Measurements from ENCODE around the gene TMBIM4.
A peak's percentile ranks its signal among the peaks of the same experiment; 100 is the strongest.

The TMBIM4 gene

GRCh38 chr12:66140731-66141130, 29.1 kb downstream of the TMBIM4 start:
- no peak for DNase-seq (ENCODE audit: low read depth)

- DNase-seq (ENCODE audit: low read depth): no peak
Observed at GRCh38 chr12:66139328-66139727, 30.5 kb downstream of the TMBIM4 start.

DNA sequence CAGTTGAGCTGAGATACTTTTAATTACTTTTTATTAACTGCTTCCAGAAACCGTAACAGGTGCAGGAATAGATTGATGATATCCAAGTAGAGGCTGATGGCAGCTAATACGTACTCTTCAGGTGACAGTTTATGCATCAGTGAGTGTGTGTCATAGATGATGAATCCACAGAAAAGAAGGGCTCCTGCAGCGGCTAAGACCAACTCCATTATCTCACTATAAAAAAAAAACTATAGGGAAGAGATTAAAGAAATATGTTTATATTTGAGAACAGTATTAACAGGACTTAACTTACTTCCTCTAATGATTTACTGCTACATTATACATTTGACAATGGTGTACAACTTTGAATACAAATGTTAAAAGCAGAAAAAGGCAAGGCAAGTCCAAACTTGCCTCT, 31.9 kb downstream of the TMBIM4 start:
- DNase-seq (ENCODE audit: low read depth): no peak

GRCh38 chr12:66132408-66132807, 37.4 kb downstream of the TMBIM4 start:
- no peak for DNase-seq (ENCODE audit: low read depth)

GRCh38 chr12:66131067-66131688, 38.6 kb downstream of the TMBIM4 start:
- DNase-seq (ENCODE audit: low read depth): no peak

DNA sequence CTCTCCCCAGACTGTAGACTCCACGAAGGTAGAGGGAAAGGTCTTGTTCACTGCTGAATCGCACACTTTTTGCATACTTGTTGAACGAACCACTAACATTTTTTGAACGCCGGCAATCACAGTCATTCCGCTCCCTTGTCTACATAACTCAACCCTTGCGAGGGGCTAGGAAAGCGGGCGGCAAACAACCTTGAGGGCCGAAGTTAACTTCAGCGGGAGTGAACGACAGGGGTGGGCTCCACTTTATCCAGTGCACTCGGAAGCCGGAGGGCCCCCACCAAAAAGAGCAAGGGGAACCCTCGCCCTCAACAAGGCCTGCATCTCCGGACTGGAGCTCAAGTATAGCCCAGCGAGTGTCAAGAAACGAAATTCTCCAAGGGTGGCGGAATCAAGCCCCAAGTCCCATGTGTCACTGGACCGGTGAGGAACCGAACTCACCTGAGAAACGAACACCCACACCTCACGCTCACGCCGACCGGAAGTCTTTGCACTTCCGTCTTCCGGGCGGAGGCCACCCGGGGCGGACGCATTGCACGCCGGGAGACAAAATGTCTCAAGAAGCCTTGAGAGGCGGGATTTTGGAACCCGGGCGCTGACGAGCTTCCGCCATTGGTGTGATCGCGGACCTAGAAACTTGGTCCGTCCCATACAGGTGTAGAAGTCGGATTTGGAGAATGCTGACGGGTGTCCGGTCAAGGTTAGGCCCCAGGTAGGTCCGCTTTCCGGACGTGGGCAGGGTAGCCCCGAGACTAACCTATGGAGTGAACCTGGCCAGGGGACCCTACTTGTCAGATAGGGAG, 39.3 kb downstream of the TMBIM4 start, which contains the start of gene LLPH:
TSS of gene LLPH (minus strand) at position 484 of the 800 bp plus-strand sequence. CDS start 1,644 bp downstream, outside the sequence.
- DNase-seq (ENCODE audit: low read depth): peak; percentile 84

- no peak for DNase-seq (ENCODE audit: low read depth)
Observed at GRCh38 chr12:66129934-66130266, 39.9 kb downstream of the TMBIM4 start.

GRCh38 chr12:66127650-66128049, 42.1 kb downstream of the TMBIM4 start:
- no peak for DNase-seq (ENCODE audit: low read depth)

DNA sequence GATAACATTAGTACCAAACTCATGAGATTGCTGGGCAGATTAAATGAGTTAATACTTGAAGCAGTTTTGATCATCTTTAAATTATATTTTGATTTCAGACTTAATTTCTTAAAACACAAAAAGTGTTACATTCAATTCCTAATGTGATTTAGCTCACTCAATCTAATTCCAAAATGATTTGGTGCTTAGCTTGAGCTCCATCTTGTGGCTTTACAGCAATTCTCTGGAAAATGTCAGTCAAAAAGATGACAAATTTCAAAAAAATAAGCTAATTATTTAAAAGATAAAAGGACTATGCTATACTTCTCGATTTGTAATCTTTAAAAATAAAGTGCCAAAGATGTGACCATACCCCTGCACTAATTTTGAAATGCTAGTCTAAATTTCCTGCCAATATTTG, 49.3 kb downstream of the TMBIM4 start:
- DNase-seq (ENCODE audit: low read depth): no peak

DNA sequence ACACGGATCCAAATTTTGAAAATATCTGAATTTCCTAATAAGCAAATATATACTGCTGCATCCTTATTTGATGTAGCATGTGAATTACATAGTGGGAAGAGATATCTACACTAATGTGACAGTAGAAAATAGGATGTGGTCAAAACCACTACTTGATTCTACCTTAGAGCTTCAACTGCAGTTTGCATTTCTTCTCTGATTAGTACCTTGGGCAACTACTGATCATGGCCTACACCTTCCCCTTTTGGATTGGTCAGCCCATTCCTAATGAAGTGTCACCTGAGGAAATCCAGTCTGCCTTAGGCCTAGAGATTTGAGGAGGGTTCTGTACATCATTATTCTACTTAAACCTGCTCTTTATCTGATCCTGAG, 49.9 kb downstream of the TMBIM4 start:
- no peak for DNase-seq (ENCODE audit: low read depth)

DNA sequence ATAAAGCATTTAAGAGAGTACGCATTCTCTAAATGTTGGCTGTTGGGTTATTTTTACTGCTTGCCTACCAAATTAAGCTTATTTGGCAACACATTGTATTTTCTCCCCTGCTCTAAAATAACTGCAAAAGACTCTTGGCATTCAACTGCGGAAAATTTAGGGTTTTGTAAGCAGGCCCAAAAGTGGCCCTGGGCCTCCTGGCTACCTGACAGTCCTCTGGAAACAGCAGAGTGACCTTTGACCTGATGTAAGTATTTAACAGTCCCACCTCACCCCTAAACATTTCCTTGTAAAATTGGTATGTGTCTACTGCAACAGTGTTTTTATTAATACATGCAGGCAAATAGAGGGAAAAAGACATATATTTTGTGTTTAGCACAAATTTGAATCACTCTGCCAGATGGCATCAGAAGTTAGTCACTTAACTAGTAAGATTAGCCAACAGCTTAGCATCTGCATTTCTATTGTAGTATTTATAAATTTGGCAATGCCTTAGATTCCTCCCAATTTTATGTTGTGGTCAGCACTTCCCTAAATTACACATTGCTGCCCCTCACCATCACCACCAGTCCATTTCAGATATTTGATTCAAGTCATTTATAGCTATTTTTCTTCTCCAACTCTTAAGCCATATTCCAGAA, 50.4 kb downstream of the TMBIM4 start:
- no peak for DNase-seq (ENCODE audit: low read depth)

- no peak for DNase-seq (ENCODE audit: low read depth)
Observed at GRCh38 chr12:66118240-66118891, 51.4 kb downstream of the TMBIM4 start.

GRCh38 chr12:66117242-66117641, 52.6 kb downstream of the TMBIM4 start:
- no peak for DNase-seq (ENCODE audit: low read depth)

- no peak for DNase-seq (ENCODE audit: low read depth)
Observed at GRCh38 chr12:66115071-66115600, 54.7 kb downstream of the TMBIM4 start.

- DNase-seq (ENCODE audit: low read depth): no peak
Observed at GRCh38 chr12:66113471-66113870, 56.3 kb downstream of the TMBIM4 start.

- no peak for DNase-seq (ENCODE audit: low read depth)
Observed at GRCh38 chr12:66111605-66112004, 58.2 kb downstream of the TMBIM4 start.

- DNase-seq (ENCODE audit: low read depth): no peak
Observed at GRCh38 chr12:66109056-66109455, 60.7 kb downstream of the TMBIM4 start.

GRCh38 chr12:66108386-66108785, 61.4 kb downstream of the TMBIM4 start:
- DNase-seq (ENCODE audit: low read depth): no peak

DNA sequence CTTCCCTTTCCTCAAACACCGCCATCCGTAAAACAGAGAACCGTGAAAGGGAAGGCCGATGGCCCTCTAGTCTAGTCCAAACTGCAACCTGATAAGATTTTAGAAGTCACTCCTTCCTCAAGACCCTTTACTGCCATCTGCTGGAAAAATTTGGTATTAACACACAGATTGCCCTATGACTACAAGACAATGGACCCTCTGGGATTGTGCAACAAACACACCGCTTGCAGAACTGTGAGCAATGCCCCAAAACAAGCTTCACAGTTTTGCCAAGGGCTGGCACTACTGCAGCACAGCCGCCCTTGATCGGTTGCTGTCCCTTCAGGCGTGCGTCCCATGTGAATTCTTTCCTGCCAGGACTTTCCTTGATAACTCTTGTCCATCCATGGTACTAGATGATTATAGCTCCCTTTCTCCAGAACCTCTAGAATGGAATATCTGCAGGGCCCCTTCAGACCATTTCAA, 62.3 kb downstream of the TMBIM4 start:
- DNase-seq (ENCODE audit: low read depth): no peak

DNA sequence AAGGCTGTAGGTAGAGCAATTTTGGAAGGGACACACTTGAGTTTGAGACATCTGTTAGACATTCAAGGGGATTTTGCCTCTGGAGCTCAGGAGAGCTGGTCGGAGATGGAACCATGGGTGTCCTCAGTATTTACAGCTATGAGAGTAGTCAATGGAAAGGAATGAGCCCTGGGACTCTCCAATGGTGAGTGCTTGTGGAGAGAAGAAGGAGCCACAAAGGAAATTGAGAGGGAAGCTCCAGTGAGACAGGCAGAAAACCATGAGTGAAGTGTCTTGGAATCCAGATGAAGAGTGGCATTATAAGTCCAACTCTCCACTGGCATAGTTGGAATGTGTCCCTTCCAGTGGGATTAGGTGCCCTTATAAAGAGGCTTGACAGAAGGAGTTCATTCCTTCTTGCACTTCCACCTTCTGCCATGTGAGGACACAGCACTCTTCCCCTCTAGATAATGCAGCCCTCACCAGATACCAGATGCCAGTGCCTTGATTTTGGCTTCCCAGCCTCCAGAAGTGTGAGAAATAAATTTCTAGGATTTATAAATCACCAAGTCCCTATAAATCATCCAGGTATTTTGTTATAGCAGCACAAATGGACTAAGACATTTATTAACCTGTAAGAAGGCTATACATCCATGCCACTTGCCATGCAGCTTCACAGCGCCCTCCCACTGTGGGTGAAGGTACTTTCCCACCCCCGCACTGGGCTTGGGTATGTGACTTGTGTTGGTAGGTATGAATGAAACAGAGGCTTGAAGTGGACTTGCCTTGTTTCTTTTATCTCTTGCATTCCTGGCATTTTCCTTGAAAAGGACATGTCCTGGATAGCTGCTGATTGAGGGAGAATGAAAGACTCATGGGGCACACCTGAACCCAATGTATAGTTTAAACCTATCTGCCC, 66.5 kb downstream of the TMBIM4 start:
- DNase-seq (ENCODE audit: low read depth): no peak

DNA sequence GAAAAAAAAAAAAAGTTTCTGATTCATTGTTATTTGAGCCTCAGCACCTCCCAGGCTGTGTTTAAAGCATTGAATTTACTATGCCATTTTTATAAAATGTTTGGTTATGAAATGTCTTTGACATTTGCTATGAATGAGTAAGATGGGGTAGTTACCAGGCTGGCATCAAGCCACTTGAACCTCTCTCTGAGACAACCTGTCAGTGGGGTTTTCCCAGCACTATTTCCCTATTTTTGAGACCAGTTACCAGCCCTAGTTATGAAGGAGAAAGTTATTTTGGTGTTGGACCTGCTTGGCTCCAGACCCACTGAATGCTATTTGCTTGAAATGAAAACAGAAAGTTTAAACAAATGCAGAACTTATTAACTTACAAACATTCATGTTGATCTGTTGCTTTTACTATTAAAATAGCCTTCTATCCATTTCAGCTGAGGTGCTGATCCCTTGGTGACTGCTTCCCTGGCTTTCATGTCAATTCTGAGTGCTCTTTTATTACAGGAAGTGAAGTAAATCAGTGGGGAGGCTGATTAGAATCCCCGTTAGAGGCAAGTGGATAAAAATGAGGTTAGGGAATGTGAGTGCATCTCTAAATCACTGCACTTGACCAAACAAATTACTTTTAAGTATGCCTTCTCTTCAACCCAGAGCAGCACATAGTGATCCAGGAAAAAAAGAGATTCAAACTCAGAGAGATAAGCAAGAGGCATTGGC, 77.1 kb downstream of the TMBIM4 start:
- DNase-seq (ENCODE audit: low read depth): no peak

Data from stimulated activated CD8-positive, alpha-beta memory T cell treated with anti-CD3 and anti-CD28 coated beads, Interleukin-7, amount 100 ng/mL, for 24 hours (primary cell).